ENCODE results near the gene PTPRF.

GRCh38 chr1:43541721-43542401, 11.2 kb downstream of the PTPRF start:
- TF ChIP-seq, protein P1, sequence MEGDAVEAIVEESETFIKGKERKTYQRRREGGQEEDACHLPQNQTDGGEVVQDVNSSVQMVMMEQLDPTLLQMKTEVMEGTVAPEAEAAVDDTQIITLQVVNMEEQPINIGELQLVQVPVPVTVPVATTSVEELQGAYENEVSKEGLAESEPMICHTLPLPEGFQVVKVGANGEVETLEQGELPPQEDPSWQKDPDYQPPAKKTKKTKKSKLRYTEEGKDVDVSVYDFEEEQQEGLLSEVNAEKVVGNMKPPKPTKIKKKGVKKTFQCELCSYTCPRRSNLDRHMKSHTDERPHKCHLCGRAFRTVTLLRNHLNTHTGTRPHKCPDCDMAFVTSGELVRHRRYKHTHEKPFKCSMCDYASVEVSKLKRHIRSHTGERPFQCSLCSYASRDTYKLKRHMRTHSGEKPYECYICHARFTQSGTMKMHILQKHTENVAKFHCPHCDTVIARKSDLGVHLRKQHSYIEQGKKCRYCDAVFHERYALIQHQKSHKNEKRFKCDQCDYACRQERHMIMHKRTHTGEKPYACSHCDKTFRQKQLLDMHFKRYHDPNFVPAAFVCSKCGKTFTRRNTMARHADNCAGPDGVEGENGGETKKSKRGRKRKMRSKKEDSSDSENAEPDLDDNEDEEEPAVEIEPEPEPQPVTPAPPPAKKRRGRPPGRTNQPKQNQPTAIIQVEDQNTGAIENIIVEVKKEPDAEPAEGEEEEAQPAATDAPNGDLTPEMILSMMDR (IDR thresholded peaks at IDR 0.05): no peak
- no peak for TF ChIP-seq ZFX (IDR thresholded peaks at IDR 0.05; ENCODE audit: borderline replicate concordance)

Data from 22Rv1 (cell line).